Measurements from ENCODE around the gene ADORA1. TPM values are rescaled to one million over a fixed set of nuclear protein-coding genes. Genes with fewer than 3 reads are reported as not detected.

ADORA1 gene
- polyA plus RNA-seq, 1 of the 3 experiments (the other 2 are of a cell fraction), result 4.8 TPM

GRCh38 chr1:203101813-203102634, 25.5 kb upstream of the ADORA1 start:
- ChIA-PET CTCF (interaction anchor here (1.0 to 4.4 kb wide), 6 partner anchors 9 to 167 kb away, joined by 3 to 28 read pairs (median 10); no protein-coding TSS in a partner anchor), POLR2A (no interaction called here)
- Histone ChIP-seq H3K9me2 (no peaks in the 10 kb centered on the region), H3K9me3 (no peaks in the 10 kb centered on the region), H4K20me1 (ENCODE audit: insufficient read depth) (no peaks in the 10 kb centered on the region), H3K4me3 (ENCODE audit: low read depth in 2 of 2, low read length in 1 of 2) (no peak overlapping the region), H3K27ac (ENCODE audit: low read depth in 2 of 2, low read length in 1 of 2) (no peak overlapping the region), H3K4me1 (ENCODE audit: control insufficient read depth in 1 of 2, insufficient read depth in 2 of 2, low read depth in 1 of 2, low read length in 1 of 2) (no peaks in the 10 kb centered on the region; a peak in 1 of 4 replicates), H3F3A (replicated peaks; ENCODE audit: insufficient read depth) (no peaks in the 10 kb centered on the region), H3K36me3 (replicated peaks in 1 of 2; ENCODE audit: control insufficient read depth in 1 of 2, insufficient read depth in 2 of 2, low read length in 1 of 2) (peaks cover 0 to 5% of the 10 kb centered on the region in 2 experiments), H3K4me2 (no peak overlapping the region), H3K79me2 (ENCODE audit: insufficient read depth) (no peaks in the 10 kb centered on the region), H3K27me3 (ENCODE audit: insufficient read depth) (no peaks in the 10 kb centered on the region; the same call in 1 of the 2 replicates), H2AFZ (ENCODE audit: low read depth) (no peak overlapping the region), H3K9ac (no peak overlapping the region)
- no peak for DNase-seq
- TF ChIP-seq MEF2A (IDR thresholded peaks at IDR 0.05; ENCODE audit: borderline replicate concordance, low read depth) (no peak), POLR2AphosphoS5 (IDR thresholded peaks at IDR 0.05; ENCODE audit: low read depth, low read length) (no peak), GATA2 (CRISPR knock-in tag; IDR thresholded peaks at IDR 0.05) (no peak), MAX (IDR thresholded peaks at IDR 0.05; ENCODE audit: low read depth) (no peak), IRF3 (IDR thresholded peaks at IDR 0.05; ENCODE audit: low read depth, low read length) (no peak), FOXM1 (IDR thresholded peaks at IDR 0.05; ENCODE audit: low read depth) (no peak), PBX3 (IDR thresholded peaks at IDR 0.05) (no peak), REST (IDR thresholded peaks at IDR 0.05; ENCODE audit: low read depth, low read length) (no peak), ZBTB33 (IDR thresholded peaks at IDR 0.05; ENCODE audit: borderline replicate concordance, low read depth) (no peak), TEAD4 (IDR thresholded peaks at IDR 0.05; ENCODE audit: borderline replicate concordance, insufficient read depth) (no peak), SIN3A (IDR thresholded peaks at IDR 0.05; ENCODE audit: borderline replicate concordance, low read depth, low read length) (no peak), EZH2phosphoT487 (IDR thresholded peaks at IDR 0.05; ENCODE audit: borderline replicate concordance, low read depth) (no peak), TAF1 (IDR thresholded peaks at IDR 0.05; ENCODE audit: borderline replicate concordance, low read depth, low read length) (no peak), EP300 (IDR thresholded peaks at IDR 0.05; ENCODE audit: borderline replicate concordance in 1 of 2, low read depth in 1 of 2, low read length in 1 of 2) (no peak), NRF1 (IDR thresholded peaks at IDR 0.05; ENCODE audit: low read depth, low read length) (no peak), RCOR1 (IDR thresholded peaks at IDR 0.05; ENCODE audit: low read length) (no peak), USF1 (IDR thresholded peaks at IDR 0.05; ENCODE audit: borderline replicate concordance, low read depth) (no peak)
- 54% methylated on average over 4 of the region's 6 CpGs for WGBS (ENCODE audit: low lambda C conversion rate)

All from SK-N-SH (cell line).